Left ventricle myocardium inferior (tissue), 1 donor: ENCODE results near the gene CTSK. TPM values are rescaled to one million over a fixed set of nuclear protein-coding genes. Genes with fewer than 3 reads are reported as not detected.
"Not testable (repeated sequence)": the region's sequence is repeated elsewhere in the genome, so short reads cannot be mapped to it uniquely, and the experiment has no call there.

ENCODE experiments used
- DNase-seq: peaks from one replicate; pipeline ENCODE4 v3.0.0-alpha.2; 2020
- H3K27ac ChIP-seq: fragments of 200-600 bp; replicated peaks from 2 replicates; pipeline ENCODE4 v1.8.0; 2021
- H3K27me3 ChIP-seq: fragments of 200-600 bp; 2 replicates; pipeline ENCODE4 v1.8.0; 2021; ENCODE audit warnings: low read depth
- H3K36me3 ChIP-seq: fragments of 200-600 bp; 2 replicates; pipeline ENCODE4 v1.8.0; 2021
- H3K4me1 ChIP-seq: fragments of 200-600 bp; 2 replicates; pipeline ENCODE4 v1.8.0; 2021
- H3K4me3 ChIP-seq: fragments of 200-600 bp; 2 replicates; pipeline ENCODE4 v1.8.0; 2021; ENCODE audit warnings: mild to moderate bottlenecking, moderate library complexity
- H3K9me3 ChIP-seq: fragments of 200-600 bp; replicated peaks from 2 replicates; pipeline ENCODE4 v1.8.0; 2021
- intact Hi-C: fragments of 100-400 bp; cut with micrococcal nuclease; formaldehyde crosslinking; loops from one replicate; pipeline ENCODE4 v1.11.0; 2022
- total RNA-seq: library from RNA; stranded (reverse); fragmentation: NEBNext Ultra II Directional; extraction: Animal tissue kit (Norgen Biotek cat#: 25700); gene quantifications from one replicate; pipeline ENCODE4 v1.2.1, GENCODE V29; 2021
- TF ChIP-seq, protein P1 (sequence below): fragments of 200-600 bp; IDR thresholded peaks from 2 replicates; pipeline ENCODE4 v1.8.0; 2021; ENCODE audit warnings: antibody characterized with exemption, mild to moderate bottlenecking, borderline replicate concordance
- donor health status: DM: no; HTN: yes; CAD: no; lungs with severe emphysema.

The CTSK gene
- total RNA-seq, 1 donor from 2014 or later, result 8.2 TPM

GRCh38 chr1:150804671-150805070 is 3.4 kb downstream of the CTSK start:
- peaks cover 7% of the 10 kb centered on the region for H3K36me3 ChIP-seq
- no peak overlapping the region for H3K27ac ChIP-seq
- TF ChIP-seq, protein P1, sequence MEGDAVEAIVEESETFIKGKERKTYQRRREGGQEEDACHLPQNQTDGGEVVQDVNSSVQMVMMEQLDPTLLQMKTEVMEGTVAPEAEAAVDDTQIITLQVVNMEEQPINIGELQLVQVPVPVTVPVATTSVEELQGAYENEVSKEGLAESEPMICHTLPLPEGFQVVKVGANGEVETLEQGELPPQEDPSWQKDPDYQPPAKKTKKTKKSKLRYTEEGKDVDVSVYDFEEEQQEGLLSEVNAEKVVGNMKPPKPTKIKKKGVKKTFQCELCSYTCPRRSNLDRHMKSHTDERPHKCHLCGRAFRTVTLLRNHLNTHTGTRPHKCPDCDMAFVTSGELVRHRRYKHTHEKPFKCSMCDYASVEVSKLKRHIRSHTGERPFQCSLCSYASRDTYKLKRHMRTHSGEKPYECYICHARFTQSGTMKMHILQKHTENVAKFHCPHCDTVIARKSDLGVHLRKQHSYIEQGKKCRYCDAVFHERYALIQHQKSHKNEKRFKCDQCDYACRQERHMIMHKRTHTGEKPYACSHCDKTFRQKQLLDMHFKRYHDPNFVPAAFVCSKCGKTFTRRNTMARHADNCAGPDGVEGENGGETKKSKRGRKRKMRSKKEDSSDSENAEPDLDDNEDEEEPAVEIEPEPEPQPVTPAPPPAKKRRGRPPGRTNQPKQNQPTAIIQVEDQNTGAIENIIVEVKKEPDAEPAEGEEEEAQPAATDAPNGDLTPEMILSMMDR, result no peak
- no peaks in the 10 kb centered on the region for H3K9me3 ChIP-seq
- H3K4me1 ChIP-seq, result no peaks in the 10 kb centered on the region
- DNase-seq, result no peak
- no peak overlapping the region for H3K4me3 ChIP-seq
- no peaks in the 10 kb centered on the region for H3K27me3 ChIP-seq
- intact Hi-C loops, result no loop called here

- H3K4me3 ChIP-seq, result no peak overlapping the region
- H3K27ac ChIP-seq, result no peak overlapping the region
- H3K4me1 ChIP-seq, result no peaks in the 10 kb centered on the region
- H3K9me3 ChIP-seq, result no peaks in the 10 kb centered on the region
- no peaks in the 10 kb centered on the region for H3K27me3 ChIP-seq
- DNase-seq, result no peak
- H3K36me3 ChIP-seq, result peaks cover 57% of the 10 kb centered on the region
- intact Hi-C loops, result no loop called here
- TF ChIP-seq, protein P1, result no peak
Observed at GRCh38 chr1:150799089-150799488, 9.0 kb downstream of the CTSK start.

- Histone ChIP-seq H3K27me3 (no peaks in the 10 kb centered on the region), H3K4me3 (no peak overlapping the region), H3K9me3 (no peaks in the 10 kb centered on the region), H3K36me3 (peaks cover 53% of the 10 kb centered on the region), H3K4me1 (no peaks in the 10 kb centered on the region), H3K27ac (no peak overlapping the region)
- intact Hi-C loops, result no loop called here
- no peak for DNase-seq
- TF ChIP-seq, protein P1, result no peak
Observed at GRCh38 chr1:150798525-150798924, 9.5 kb downstream of the CTSK start.

- TF ChIP-seq, protein P1, result no peak
- DNase-seq, result no peak
- Histone ChIP-seq H3K36me3 (peaks cover 51% of the 10 kb centered on the region), H3K4me3 (no peak overlapping the region), H3K27me3 (no peaks in the 10 kb centered on the region), H3K4me1 (no peaks in the 10 kb centered on the region), H3K27ac (no peak overlapping the region), H3K9me3 (no peaks in the 10 kb centered on the region)
- intact Hi-C loops, result no loop called here
Observed at GRCh38 chr1:150796374-150796773, 11.7 kb downstream of the CTSK start.

DNA sequence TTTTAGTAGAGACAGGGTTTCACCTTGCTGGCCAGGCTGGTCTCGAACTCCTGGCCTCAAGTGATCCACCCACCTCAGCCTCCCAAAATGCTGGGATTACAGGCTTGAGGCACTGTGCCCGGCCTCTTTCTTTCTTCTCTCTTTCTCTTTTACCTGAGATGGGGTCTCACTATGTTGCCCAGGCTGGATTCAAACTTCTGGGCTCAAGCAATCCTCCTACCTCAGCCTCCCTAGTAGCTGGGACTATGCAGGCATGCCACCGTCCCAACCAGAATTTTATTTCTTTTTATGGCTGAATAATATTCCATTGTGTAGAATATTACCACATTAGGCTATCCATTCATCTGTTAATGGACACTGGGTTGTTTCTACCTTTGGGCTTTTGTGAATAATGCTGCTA is 14.3 kb downstream of the CTSK start:
- H3K9me3 ChIP-seq, H3K4me3 ChIP-seq, H3K4me1 ChIP-seq, DNase-seq, H3K27ac ChIP-seq, H3K27me3 ChIP-seq, intact Hi-C loops: not testable (repeated sequence)
- peaks cover 41% of the 10 kb centered on the region for H3K36me3 ChIP-seq

GRCh38 chr1:150793221-150793620 is 14.8 kb downstream of the CTSK start:
- no peak for DNase-seq
- Histone ChIP-seq H3K27ac (no peak overlapping the region), H3K36me3 (peaks cover 35% of the 10 kb centered on the region), H3K4me3 (no peak overlapping the region), H3K27me3 (no peaks in the 10 kb centered on the region), H3K9me3 (no peaks in the 10 kb centered on the region), H3K4me1 (no peaks in the 10 kb centered on the region)
- intact Hi-C loops, result no loop called here
- TF ChIP-seq, protein P1, result no peak
